CD4-positive, alpha-beta T cell treated with Interleukin-15 for 4 hours (primary cell): Measurements from ENCODE around the gene BLVRA.
A peak's percentile ranks its signal among the peaks of the same experiment; 100 is the strongest.
"Not testable (repeated sequence)": the region's sequence is repeated elsewhere in the genome, so short reads cannot be mapped to it uniquely, and the experiment has no call there.

Source experiments
- DNase-seq: peaks from one replicate; pipeline ENCODE4 v3.0.0-alpha.2; 2020; ENCODE audit warnings: low spot score

The BLVRA gene

GRCh38 chr7:43808410-43808809 is 49.9 kb downstream of the BLVRA start:
- peak; percentile 21 for DNase-seq

GRCh38 chr7:43810195-43810941 is 51.9 kb downstream of the BLVRA start:
- peak; percentile 35 for DNase-seq

- DNase-seq, result no peak
Observed at GRCh38 chr7:43815373-43815772, 56.9 kb downstream of the BLVRA start.

- DNase-seq, result not testable (repeated sequence)
Observed at GRCh38 chr7:43816046-43816797, 57.7 kb downstream of the BLVRA start.

- not testable (repeated sequence) for DNase-seq
Observed at GRCh38 chr7:43823425-43823824, 64.9 kb downstream of the BLVRA start.

- no peak for DNase-seq
Observed at GRCh38 chr7:43823941-43824340, 65.5 kb downstream of the BLVRA start.

- not testable (repeated sequence) for DNase-seq
Observed at GRCh38 chr7:43824513-43824912, 66.0 kb downstream of the BLVRA start.

GRCh38 chr7:43824963-43825362 is 66.5 kb downstream of the BLVRA start:
- no peak for DNase-seq

GRCh38 chr7:43825391-43825808 is 66.9 kb downstream of the BLVRA start:
- DNase-seq, result no peak

- DNase-seq, result not testable (repeated sequence)
Observed at GRCh38 chr7:43830917-43831316, 72.4 kb downstream of the BLVRA start.

GRCh38 chr7:43834463-43835251 is 76.2 kb downstream of the BLVRA start:
- DNase-seq, result peak; percentile 72

GRCh38 chr7:43838201-43838658 is 79.8 kb downstream of the BLVRA start:
- no peak for DNase-seq

GRCh38 chr7:43843296-43843695 is 84.8 kb downstream of the BLVRA start:
- no peak for DNase-seq

GRCh38 chr7:43844257-43844656 is 85.8 kb downstream of the BLVRA start:
- DNase-seq, result no peak

GRCh38 chr7:43844662-43845061 is 86.2 kb downstream of the BLVRA start:
- no peak for DNase-seq

- no peak for DNase-seq
Observed at GRCh38 chr7:43847496-43847895, 89.0 kb downstream of the BLVRA start.

- DNase-seq, result no peak
Observed at GRCh38 chr7:43849047-43849446, 90.6 kb downstream of the BLVRA start.

GRCh38 chr7:43850348-43851116 is 92.1 kb downstream of the BLVRA start:
- DNase-seq, result no peak

- DNase-seq, result no peak
Observed at GRCh38 chr7:43851805-43852204, 93.3 kb downstream of the BLVRA start.

- DNase-seq, result no peak
Observed at GRCh38 chr7:43855176-43855575, 96.7 kb downstream of the BLVRA start.

GRCh38 chr7:43856316-43856715 is 97.8 kb downstream of the BLVRA start:
- DNase-seq, result no peak
